Measurements from ENCODE around the gene SH2D7.

The SH2D7 gene

DNA sequence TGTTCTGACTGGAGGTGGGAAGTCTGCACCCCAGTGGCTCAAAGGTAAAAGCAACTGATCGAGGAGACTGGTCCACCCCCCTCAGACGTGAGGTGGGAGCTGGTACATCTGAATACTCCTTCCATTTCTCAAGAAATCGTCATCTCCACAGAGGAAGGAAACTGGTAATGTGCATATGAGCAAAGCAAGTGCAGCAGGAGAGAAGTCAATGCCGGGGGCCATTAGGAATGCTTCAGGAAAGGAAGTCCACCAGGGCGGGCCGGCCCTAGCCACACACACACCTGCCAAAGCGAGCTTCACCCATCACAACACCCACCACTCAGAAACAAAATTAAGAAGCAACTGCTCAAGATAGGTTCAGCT is 23.3 kb upstream of the SH2D7 start:
- Histone ChIP-seq H3K4me1 (ENCODE audit: insufficient read depth, low read length, poor library complexity, severe bottlenecking) (peaks cover 93% of the 10 kb centered on the region), H4K20me1 (ENCODE audit: insufficient read depth, low read length, poor library complexity, severe bottlenecking) (peaks cover 49% of the 10 kb centered on the region), H3K4me2 (ENCODE audit: low read depth, low read length, poor library complexity, severe bottlenecking) (peak overlapping the region; percentile 99), H2AFZ (ENCODE audit: low read length) (no peak overlapping the region), H3K9ac (ENCODE audit: low read depth, low read length, poor library complexity, severe bottlenecking) (peak overlapping the region; percentile 84), H3F3A (ENCODE audit: low read depth) (no peaks in the 10 kb centered on the region; the same call in 1 of the 2 replicates), H3K9me3 (ENCODE audit: insufficient read depth, low read depth, low read length) (no peaks in the 10 kb centered on the region), H3K27me3 (ENCODE audit: insufficient read depth, low read length, poor library complexity, severe bottlenecking) (no peaks in the 10 kb centered on the region), H3K79me2 (ENCODE audit: insufficient read depth, low read length) (peaks cover 100% of the 10 kb centered on the region), H3K36me3 (ENCODE audit: insufficient read depth, low read length) (peaks cover 4% of the 10 kb centered on the region; the same call in 1 of the 2 replicates), H3K4me3 (ENCODE audit: low read length, poor library complexity, severe bottlenecking) (peak overlapping the region; percentile 76), H3K9me2 (replicated peaks; ENCODE audit: low read depth, low read length) (no peaks in the 10 kb centered on the region)
- TF ChIP-seq EZH2phosphoT487 (IDR thresholded peaks at IDR 0.05; ENCODE audit: borderline replicate concordance) = no peak
- TF ChIP-seq, protein P1, sequence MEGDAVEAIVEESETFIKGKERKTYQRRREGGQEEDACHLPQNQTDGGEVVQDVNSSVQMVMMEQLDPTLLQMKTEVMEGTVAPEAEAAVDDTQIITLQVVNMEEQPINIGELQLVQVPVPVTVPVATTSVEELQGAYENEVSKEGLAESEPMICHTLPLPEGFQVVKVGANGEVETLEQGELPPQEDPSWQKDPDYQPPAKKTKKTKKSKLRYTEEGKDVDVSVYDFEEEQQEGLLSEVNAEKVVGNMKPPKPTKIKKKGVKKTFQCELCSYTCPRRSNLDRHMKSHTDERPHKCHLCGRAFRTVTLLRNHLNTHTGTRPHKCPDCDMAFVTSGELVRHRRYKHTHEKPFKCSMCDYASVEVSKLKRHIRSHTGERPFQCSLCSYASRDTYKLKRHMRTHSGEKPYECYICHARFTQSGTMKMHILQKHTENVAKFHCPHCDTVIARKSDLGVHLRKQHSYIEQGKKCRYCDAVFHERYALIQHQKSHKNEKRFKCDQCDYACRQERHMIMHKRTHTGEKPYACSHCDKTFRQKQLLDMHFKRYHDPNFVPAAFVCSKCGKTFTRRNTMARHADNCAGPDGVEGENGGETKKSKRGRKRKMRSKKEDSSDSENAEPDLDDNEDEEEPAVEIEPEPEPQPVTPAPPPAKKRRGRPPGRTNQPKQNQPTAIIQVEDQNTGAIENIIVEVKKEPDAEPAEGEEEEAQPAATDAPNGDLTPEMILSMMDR (conservative IDR thresholded peaks at IDR 0.05; ENCODE audit: low read length) = peak; percentile 32; the same call in 1 of the 2 replicates

DNA sequence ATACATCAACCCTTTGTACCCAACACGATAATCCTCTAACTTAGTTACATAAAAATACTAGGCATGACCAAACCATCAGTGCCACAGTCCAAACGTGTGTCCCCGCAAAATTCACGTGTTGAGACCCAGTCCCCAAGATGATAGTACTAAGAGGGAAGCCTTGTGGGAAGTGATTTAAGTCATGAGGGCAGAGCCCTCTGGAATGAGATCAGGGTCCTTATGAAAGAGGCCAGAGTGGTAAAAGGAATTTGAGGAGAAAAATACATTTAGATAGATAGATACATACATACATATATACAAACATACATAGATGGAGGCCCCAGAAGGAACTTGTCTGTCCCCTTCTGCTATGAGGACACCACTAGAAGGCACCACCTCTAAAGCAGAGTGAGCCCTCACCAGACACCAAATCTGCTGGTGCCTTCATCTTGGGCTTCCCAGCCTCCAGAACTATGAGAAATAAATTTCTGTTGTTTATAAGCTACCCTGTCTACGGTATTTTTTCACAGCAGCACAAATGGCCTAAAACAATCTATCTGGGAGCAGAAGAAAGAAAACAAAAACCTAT is 22.8 kb upstream of the SH2D7 start:
- Histone ChIP-seq H3K79me2 (ENCODE audit: insufficient read depth, low read length) (peaks cover 100% of the 10 kb centered on the region), H3K4me3 (ENCODE audit: low read length, poor library complexity, severe bottlenecking) (peak overlapping the region; percentile 76), H3F3A (ENCODE audit: low read depth) (no peaks in the 10 kb centered on the region; the same call in 1 of the 2 replicates)

DNA sequence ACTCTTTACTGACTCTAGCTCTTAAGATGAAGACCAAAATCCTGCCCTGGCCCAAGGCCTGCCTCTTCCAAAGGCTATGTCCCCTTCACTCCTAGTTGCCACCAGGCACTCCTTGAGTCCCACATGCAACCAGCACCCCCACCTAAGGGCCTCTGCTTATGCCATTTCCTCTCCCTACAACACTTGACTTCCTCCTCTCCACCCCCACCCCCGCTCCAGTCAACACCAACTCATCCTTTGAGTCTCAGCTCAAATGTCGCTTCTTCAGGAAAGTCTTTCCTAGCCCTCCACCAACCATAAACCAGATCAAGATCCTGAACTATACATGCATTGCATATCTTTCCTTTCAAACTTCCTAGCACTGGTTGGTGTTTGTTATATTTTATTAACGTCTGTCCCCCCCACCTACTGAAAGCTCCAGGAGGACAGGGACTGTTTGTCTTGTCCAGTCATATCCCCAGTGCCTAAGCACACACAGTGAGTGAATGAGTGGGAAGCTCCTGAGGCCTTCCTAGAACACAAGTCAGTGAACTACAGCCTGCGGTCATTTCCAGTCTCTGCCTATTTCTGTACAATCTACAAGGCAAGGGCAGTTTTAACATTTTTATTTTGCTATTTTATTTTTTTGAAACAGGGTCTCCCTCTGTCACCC is 22.2 kb upstream of the SH2D7 start:
- H3K9me3 ChIP-seq (ENCODE audit: insufficient read depth, low read depth, low read length) = no peaks in the 10 kb centered on the region
- peaks cover 4% of the 10 kb centered on the region; the same call in 1 of the 2 replicates for H3K36me3 ChIP-seq (ENCODE audit: insufficient read depth, low read length)
- H3K4me1 ChIP-seq (ENCODE audit: insufficient read depth, low read length, poor library complexity, severe bottlenecking) = peaks cover 90% of the 10 kb centered on the region
- peaks cover 100% of the 10 kb centered on the region for H3K79me2 ChIP-seq (ENCODE audit: insufficient read depth, low read length)
- no peaks in the 10 kb centered on the region for H3K9me2 ChIP-seq (replicated peaks; ENCODE audit: low read depth, low read length)
- H3K4me2 ChIP-seq (ENCODE audit: low read depth, low read length, poor library complexity, severe bottlenecking) = peak overlapping the region; percentile 99
- TF ChIP-seq, protein P1 (conservative IDR thresholded peaks at IDR 0.05; ENCODE audit: low read length) = no peak
- H2AFZ ChIP-seq (ENCODE audit: low read length) = no peak overlapping the region
- peak overlapping the region; percentile 84 for H3K9ac ChIP-seq (ENCODE audit: low read depth, low read length, poor library complexity, severe bottlenecking)
- peak overlapping the region; percentile 76 for H3K4me3 ChIP-seq (ENCODE audit: low read length, poor library complexity, severe bottlenecking)
- peaks cover 52% of the 10 kb centered on the region for H4K20me1 ChIP-seq (ENCODE audit: insufficient read depth, low read length, poor library complexity, severe bottlenecking)
- no peaks in the 10 kb centered on the region; the same call in 1 of the 2 replicates for H3F3A ChIP-seq (ENCODE audit: low read depth)
- H3K27me3 ChIP-seq (ENCODE audit: insufficient read depth, low read length, poor library complexity, severe bottlenecking) = no peaks in the 10 kb centered on the region

More for the DNA sequence above, 22.8 kb upstream of the SH2D7 start:
- Histone ChIP-seq H3K36me3 (ENCODE audit: insufficient read depth, low read length) (peaks cover 4% of the 10 kb centered on the region; the same call in 1 of the 2 replicates), H4K20me1 (ENCODE audit: insufficient read depth, low read length, poor library complexity, severe bottlenecking) (peaks cover 53% of the 10 kb centered on the region), H3K9ac (ENCODE audit: low read depth, low read length, poor library complexity, severe bottlenecking) (peak overlapping the region; percentile 84), H2AFZ (ENCODE audit: low read length) (no peak overlapping the region), H3K4me1 (ENCODE audit: insufficient read depth, low read length, poor library complexity, severe bottlenecking) (peaks cover 92% of the 10 kb centered on the region), H3K9me2 (replicated peaks; ENCODE audit: low read depth, low read length) (no peaks in the 10 kb centered on the region), H3K27me3 (ENCODE audit: insufficient read depth, low read length, poor library complexity, severe bottlenecking) (no peaks in the 10 kb centered on the region), H3K4me2 (ENCODE audit: low read depth, low read length, poor library complexity, severe bottlenecking) (peak overlapping the region; percentile 99), H3K9me3 (ENCODE audit: insufficient read depth, low read depth, low read length) (no peaks in the 10 kb centered on the region)
- no peak for TF ChIP-seq EZH2phosphoT487 (IDR thresholded peaks at IDR 0.05; ENCODE audit: borderline replicate concordance)
- TF ChIP-seq, protein P1 (conservative IDR thresholded peaks at IDR 0.05; ENCODE audit: low read length) = peak; percentile 45
